H1 (cell line): ENCODE data around the gene UGT2B7. TPM values are rescaled to one million over a fixed set of nuclear protein-coding genes. Genes with fewer than 3 reads are reported as not detected.

ENCODE experiments used
- CTCF ChIA-PET: fragments of 300-600 bp; sonication (Branson Sonifier 250); formaldehyde crosslinking; loops from one replicate; lab custom pipeline; 2021; ENCODE audit not compliant: partially characterized antibody; lab: Charles Lee
- POLR2A ChIA-PET: fragments of 300-600 bp; sonication (Branson Sonifier 250); formaldehyde crosslinking; loops from one replicate; lab custom pipeline; 2021; ENCODE audit warnings: inconsistent platforms; ENCODE audit not compliant: partially characterized antibody; lab: Charles Lee
- DNase-seq, 2 experiments: peaks; one replicate each; pipeline versions ENCODE4 v3.0.0 to v3.0.0-alpha.2; 2010 to 2022; ENCODE audit warnings: low spot score in 2 of 2, low read depth in 1 of 2, mixed read lengths in 1 of 2
- FAIRE-seq: peaks from 2 replicates; lab custom pipeline; 2011; peaks lifted over from hg19 to GRCh38; lab: Jason Lieb, UNC
- H2AFZ ChIP-seq: 2 replicates; pipeline ENCODE4 v1.8.1; 2012; ENCODE audit warnings: low read length, inconsistent platforms
- H2AK5ac ChIP-seq: 2 replicates; pipeline ENCODE4 v1.6.1; 2013; ENCODE audit warnings: low read depth, low read length
- H2BK120ac ChIP-seq: replicated peaks from 2 replicates; pipeline ENCODE3; 2013; ENCODE audit warnings: low read depth, low read length, inconsistent platforms
- H2BK12ac ChIP-seq: 2 replicates; pipeline ENCODE4 v1.6.1; 2013; ENCODE audit warnings: low read depth, low read length
- H2BK15ac ChIP-seq: 2 replicates; pipeline ENCODE4 v1.6.1; 2013; ENCODE audit warnings: low read length
- H2BK20ac ChIP-seq: 2 replicates; pipeline ENCODE4 v1.6.1; 2013; ENCODE audit warnings: low read length
- H2BK5ac ChIP-seq: 2 replicates; pipeline ENCODE4 v1.6.1; 2013; ENCODE audit warnings: low read depth, low read length
- H3K14ac ChIP-seq: 2 replicates; pipeline ENCODE4 v1.6.1; 2013; ENCODE audit warnings: inconsistent platforms; ENCODE audit not compliant: insufficient read length
- H3K18ac ChIP-seq: 2 replicates; pipeline ENCODE4 v1.6.1; 2013; ENCODE audit warnings: low read length; ENCODE audit errors: extremely low read depth
- H3K23ac ChIP-seq: 2 replicates; pipeline ENCODE4 v1.6.1; 2013; ENCODE audit warnings: inconsistent platforms; ENCODE audit not compliant: insufficient read length
- H3K23me2 ChIP-seq: 2 replicates; pipeline ENCODE4 v1.6.1; 2013; ENCODE audit warnings: low read depth, low read length
- H3K27ac ChIP-seq: 2 replicates; pipeline ENCODE4 v1.6.1; 2011; ENCODE audit warnings: low read depth, low read length, inconsistent platforms
- H3K27me3 ChIP-seq, 4 experiments: replicated peaks in 1 of 4; 1 replicate in 1 of 4; 2 replicates in 3 of 4; pipeline versions ENCODE4 v1.6.1 to v1.8.1; 2011 to 2013; ENCODE audit warnings: low read length in 3 of 4, mild to moderate bottlenecking in 3 of 4, inconsistent platforms in 2 of 4, mixed read lengths in 2 of 4, moderate library complexity in 1 of 4; ENCODE audit not compliant: control insufficient read depth in 3 of 4, insufficient read depth in 3 of 4; ENCODE audit errors: extremely low read depth in 1 of 4
- H3K36me3 ChIP-seq, 4 experiments: 2 replicates each; pipeline versions ENCODE4 v1.6.1 to v1.8.1; 2011 to 2013; ENCODE audit warnings: mild to moderate bottlenecking in 4 of 4, low read length in 3 of 4, moderate library complexity in 2 of 4, control low read depth in 1 of 4, inconsistent platforms in 1 of 4; ENCODE audit not compliant: insufficient read depth in 4 of 4, control insufficient read depth in 2 of 4
- H3K4ac ChIP-seq: replicated peaks from 2 replicates; pipeline ENCODE3; 2013; ENCODE audit warnings: low read length, low read depth, mixed read lengths, inconsistent platforms; ENCODE audit not compliant: insufficient read length
- H3K4me1 ChIP-seq, 4 experiments: replicated peaks in 1 of 4; 1 replicate in 1 of 4; 2 replicates in 3 of 4; pipeline versions ENCODE4 v1.6.1 to v1.8.1; 2011 to 2013; ENCODE audit warnings: low read length in 3 of 4, inconsistent platforms in 2 of 4, mixed read lengths in 1 of 4; ENCODE audit not compliant: insufficient read depth in 4 of 4, control insufficient read depth in 3 of 4
- H3K4me2 ChIP-seq, 2 experiments: 2 replicates each; pipeline versions ENCODE4 v1.6.1 to v1.8.1; 2011 to 2013; ENCODE audit warnings: low read depth in 2 of 2, low read length in 2 of 2, control low read depth in 1 of 2, inconsistent platforms in 1 of 2, mild to moderate bottlenecking in 1 of 2; ENCODE audit not compliant: insufficient read depth in 1 of 2
- H3K4me3 ChIP-seq, 4 experiments: fragments of 200-600, 300-600 bp in 1 of 4; sonication (generic), shearing (Covaris generic), sonication (Bioruptor Twin) in 1 of 4; 2 replicates each; pipeline versions ENCODE4 v1.5.1 to v1.8.1; 2011 to 2016; ENCODE audit warnings: low read length in 4 of 4, low read depth in 3 of 4, control low read depth in 2 of 4, inconsistent platforms in 2 of 4, mild to moderate bottlenecking in 2 of 4, mixed read lengths in 1 of 4, moderate library complexity in 1 of 4; ENCODE audit not compliant: insufficient read depth in 2 of 4; ENCODE audit errors: extremely low read depth in 1 of 4
- H3K56ac ChIP-seq: replicated peaks from 2 replicates; pipeline ENCODE3; 2013; ENCODE audit warnings: low read depth, mild to moderate bottlenecking, mixed read lengths, low read length, inconsistent platforms; ENCODE audit not compliant: insufficient read length
- H3K79me1 ChIP-seq: 2 replicates; pipeline ENCODE4 v1.6.1; 2013; ENCODE audit warnings: low read depth, low read length, control low read depth
- H3K79me2 ChIP-seq, 2 experiments: 2 replicates each; pipeline versions ENCODE4 v1.6.1 to v1.8.1; 2012 to 2013; ENCODE audit warnings: low read length in 2 of 2, mild to moderate bottlenecking in 2 of 2, inconsistent platforms in 1 of 2; ENCODE audit not compliant: insufficient read depth in 2 of 2, control insufficient read depth in 1 of 2
- H3K9ac ChIP-seq, 4 experiments: replicated peaks in 1 of 4; 1 replicate in 1 of 4; 2 replicates in 3 of 4; pipeline versions ENCODE4 v1.6.1 to v1.8.1; 2011 to 2013; ENCODE audit warnings: low read depth in 3 of 4, low read length in 3 of 4, control low read depth in 2 of 4, mild to moderate bottlenecking in 2 of 4, moderate library complexity in 2 of 4, inconsistent platforms in 1 of 4; ENCODE audit errors: extremely low read depth in 1 of 4
- H3K9me3 ChIP-seq, 2 experiments: 2 replicates each; pipeline versions ENCODE4 v1.6.1 to v1.8.1; 2012 to 2013; ENCODE audit warnings: mild to moderate bottlenecking in 2 of 2, moderate library complexity in 2 of 2, control low read depth in 1 of 2, inconsistent platforms in 1 of 2, low read depth in 1 of 2, low read length in 1 of 2, mixed read lengths in 1 of 2; ENCODE audit not compliant: insufficient read depth in 2 of 2
- H4K20me1 ChIP-seq, 2 experiments: replicated peaks in 1 of 2; 2 replicates each; pipeline versions ENCODE3 to v1.8.1; 2011 to 2013; ENCODE audit warnings: inconsistent platforms in 2 of 2, low read length in 2 of 2, mild to moderate bottlenecking in 1 of 2; ENCODE audit not compliant: insufficient read depth in 2 of 2, control insufficient read depth in 1 of 2
- H4K5ac ChIP-seq: 2 replicates; pipeline ENCODE4 v1.6.1; 2013; ENCODE audit warnings: low read length, low read depth, mixed read lengths, inconsistent platforms; ENCODE audit not compliant: insufficient read length
- H4K8ac ChIP-seq: 2 replicates; pipeline ENCODE4 v1.8.0; 2013; ENCODE audit warnings: mild to moderate bottlenecking, moderate library complexity, low read length, inconsistent platforms; ENCODE audit not compliant: insufficient read depth; ENCODE audit errors: extremely low read depth
- H4K91ac ChIP-seq: replicated peaks from 2 replicates; pipeline ENCODE3; 2013; ENCODE audit warnings: low read length, mixed read lengths, inconsistent platforms; ENCODE audit not compliant: insufficient read length
- ATF2 ChIP-seq: IDR thresholded peaks from 2 replicates; pipeline ENCODE4 v1.6.1; 2012; ENCODE audit warnings: low read length, inconsistent platforms
- CBX5 ChIP-seq: fragments of 300-800, 300-1000 bp; sonication (generic); IDR thresholded peaks from 2 replicates; pipeline ENCODE4 v1.7.1; 2016; ENCODE audit warnings: antibody characterized with exemption, low read length, low read depth
- EP300 ChIP-seq, 2 experiments: IDR thresholded peaks; 1 replicate in 1 of 2; 2 replicates in 1 of 2; pipeline ENCODE4 v1.6.1; 2011 to 2012; ENCODE audit warnings: low read depth in 2 of 2, low read length in 2 of 2, mild to moderate bottlenecking in 2 of 2, borderline replicate concordance in 1 of 2, inconsistent platforms in 1 of 2, moderate library complexity in 1 of 2
- GABPA ChIP-seq: IDR thresholded peaks from 2 replicates; pipeline ENCODE4 v1.6.1; 2011; ENCODE audit warnings: mild to moderate bottlenecking, low read length, moderate library complexity, borderline replicate concordance; ENCODE audit not compliant: insufficient read depth
- RAD21 ChIP-seq, 2 experiments: IDR thresholded peaks in 1 of 2; conservative IDR thresholded peaks in 1 of 2; 2 replicates each; pipeline ENCODE4 v1.6.1; 2011; ENCODE audit warnings: low read depth in 2 of 2, low read length in 2 of 2, improper control_type of control experiment in 1 of 2, inconsistent platforms in 1 of 2, mild to moderate bottlenecking in 1 of 2, moderate library complexity in 1 of 2
- RFX5 ChIP-seq: IDR thresholded peaks from 2 replicates; pipeline ENCODE4 v1.6.1; 2011; ENCODE audit warnings: low read depth, low read length, improper control_type of control experiment, borderline replicate concordance
- SIN3A ChIP-seq, 2 experiments: IDR thresholded peaks in 1 of 2; conservative IDR thresholded peaks in 1 of 2; 2 replicates each; pipeline ENCODE4 v1.6.1; 2011 to 2012; ENCODE audit warnings: low read length in 2 of 2, improper control_type of control experiment in 1 of 2, low read depth in 1 of 2, mild to moderate bottlenecking in 1 of 2
- SP1 ChIP-seq: IDR thresholded peaks from 2 replicates; pipeline ENCODE4 v1.6.1; 2011; ENCODE audit warnings: low read depth, low read length
- TBP ChIP-seq: IDR thresholded peaks from 2 replicates; pipeline ENCODE4 v1.6.1; 2011; ENCODE audit warnings: low read depth, low read length, improper control_type of control experiment
- TEAD4 ChIP-seq: IDR thresholded peaks from 2 replicates; pipeline ENCODE4 v1.6.1; 2012; ENCODE audit warnings: low read depth, low read length, inconsistent platforms, mixed read lengths
- USF2 ChIP-seq: IDR thresholded peaks from 2 replicates; pipeline ENCODE4 v1.6.1; 2011; ENCODE audit warnings: low read length, improper control_type of control experiment
- WGBS, 2 experiments: shearing (Covaris generic) in 1 of 2; methylation state at CpG; one replicate each; pipeline versions ENCODE4 v1.1.6 to v1.1.7; 2013 to 2015; ENCODE audit warnings: low lambda C conversion rate in 2 of 2, mixed read lengths in 2 of 2, inconsistent platforms in 1 of 2, low coverage in 1 of 2, missing lambda C conversion rate in 1 of 2; ENCODE audit not compliant: insufficient replicate concordance in 2 of 2, insufficient coverage in 1 of 2, insufficient read length in 1 of 2; ENCODE audit errors: extremely low coverage in 1 of 2, missing lambda C conversion rate in 1 of 2; 5-methylcytosine and 5-hydroxymethylcytosine counted together
- polyA plus RNA-seq, 7 experiments: library from polyadenylated mRNA; depleted of rRNA in 3 of 7; stranded (reverse) in 5 of 7; unstranded in 2 of 7; fragments of >200 nt in 5 of 7; fragments of 200-250 nt in 2 of 7; gene quantifications; 1 replicate in 5 of 7; 2 replicates in 1 of 7; 4 replicates in 1 of 7; pipeline versions ENCODE4 v1.2.1 to v1.2.3, GENCODE V29; 2011 to 2013; ENCODE audit warnings: missing spikeins in 2 of 7, mixed read lengths in 2 of 7
- total RNA-seq: library from RNA; stranded (reverse); fragmentation: NEBNext Ultra II Directional; extraction: Animal tissue kit (Norgen Biotek cat#: 25700); gene quantifications from 2 replicates; pipeline ENCODE4 v1.2.1, GENCODE V29; 2021

UGT2B7 gene
- total and polyA plus RNA-seq, 2 of the 8 experiments (the other 6 are each of a cell fraction or from before 2014, with no cell fraction given), result not detected

GRCh38 chr4:69134471-69134870 lies 38.2 kb downstream of the UGT2B7 start:
- Histone ChIP-seq H3K79me2 (no peaks in the 10 kb centered on the region), H3K4ac (no peak overlapping the region), H3K9me3 (no peaks in the 10 kb centered on the region), H3K18ac (no peak overlapping the region), H3K4me2 (no peak overlapping the region), H3K27me3 (peaks cover 0 to 1% (median 0%) of the 10 kb centered on the region in 4 experiments; a peak in 1 of 7 replicates), H2AK5ac (no peak overlapping the region), H3K27ac (no peak overlapping the region), H3K36me3 (no peaks in the 10 kb centered on the region), H2BK12ac (no peak overlapping the region), H3K79me1 (no peaks in the 10 kb centered on the region), H3K14ac (no peak overlapping the region), H4K91ac (no peak overlapping the region), H4K8ac (no peak overlapping the region), H3K23ac (no peak overlapping the region), H3K56ac (no peak overlapping the region), H3K9ac (no peak overlapping the region), H3K4me1 (no peaks in the 10 kb centered on the region), H2BK5ac (no peak overlapping the region), H4K5ac (no peak overlapping the region), H2BK15ac (no peak overlapping the region), H4K20me1 (no peaks in the 10 kb centered on the region), H3K23me2 (no peaks in the 10 kb centered on the region), H2AFZ (no peak overlapping the region), H3K4me3 (no peak overlapping the region), H2BK20ac (no peak overlapping the region), H2BK120ac (no peak overlapping the region)
- ChIA-PET CTCF (no interaction called here), POLR2A (no interaction called here)
- no peak for DNase-seq
- 93% methylated on average over 4 of the region's 4 CpGs; no CpG with 5 or more reads in 1 of the 2 experiments for WGBS, 2 experiments
- peak; percentile 58 for FAIRE-seq
- TF ChIP-seq SP1 (no peak), ATF2 (no peak), RAD21 (IDR thresholded peaks at IDR 0.05 in 1 of 2, conservative IDR thresholded peaks at IDR 0.05 in 1 of 2; ENCODE audit: low read depth in 2 of 2, low read length in 2 of 2) (no peak), RFX5 (no peak), USF2 (no peak), TEAD4 (no peak), SIN3A (conservative IDR thresholded peaks at IDR 0.05 in 1 of 2, IDR thresholded peaks at IDR 0.05 in 1 of 2; ENCODE audit: low read depth in 1 of 2, low read length in 2 of 2) (no peak), EP300 (IDR thresholded peaks at IDR 0.05; ENCODE audit: borderline replicate concordance in 1 of 2, low read depth in 2 of 2, low read length in 2 of 2) (no peak), CBX5 (no peak), GABPA (no peak), TBP (no peak)
